Mammary epithelial cell (primary cell): Measurements from ENCODE around the gene DDX39A.

Experiments
- CTCF ChIP-seq, 2 donors: IDR thresholded peaks in 1 of 2; conservative IDR thresholded peaks in 1 of 2; 2 replicates each; pipeline ENCODE4 v1.5.1; 2011 to 2012; ENCODE audit warnings: inconsistent platforms in 2 of 2, low read length in 2 of 2, mild to moderate bottlenecking in 2 of 2, control low read depth in 1 of 2, low read depth in 1 of 2; ENCODE audit not compliant: insufficient read depth in 1 of 2; ENCODE audit errors: extremely low read depth in 1 of 2
- EZH2 ChIP-seq: IDR thresholded peaks from 2 replicates; pipeline ENCODE4 v1.6.1; 2012; ENCODE audit warnings: low read length, inconsistent platforms, borderline replicate concordance

- no peak for TF ChIP-seq CTCF (conservative IDR thresholded peaks at IDR 0.05 in 1 of 2, IDR thresholded peaks at IDR 0.05 in 1 of 2; ENCODE audit: extremely low read depth in 1 of 2, insufficient read depth in 1 of 2, low read depth in 1 of 2, low read length in 2 of 2)
- TF ChIP-seq EZH2: no peak
These were observed 48.2 kb downstream of the DDX39A start for GRCh38 chr19:14370940-14371280.
